A549 treated with GW870086 at 1 μM for 4 hours (cell line): Measurements from ENCODE around the gene PARP14. TPM values are rescaled to one million over a fixed set of nuclear protein-coding genes. Genes with fewer than 3 reads are reported as not detected.

Experiments
- total RNA-seq: library from RNA; stranded (reverse); fragments of 200-300 nt; extraction: Qiagen RNA extraction; gene quantifications from 5 replicates; pipeline ENCODE4 v1.2.3, GENCODE V29; 2022; ENCODE audit warnings: low read depth

Gene PARP14, protein sequence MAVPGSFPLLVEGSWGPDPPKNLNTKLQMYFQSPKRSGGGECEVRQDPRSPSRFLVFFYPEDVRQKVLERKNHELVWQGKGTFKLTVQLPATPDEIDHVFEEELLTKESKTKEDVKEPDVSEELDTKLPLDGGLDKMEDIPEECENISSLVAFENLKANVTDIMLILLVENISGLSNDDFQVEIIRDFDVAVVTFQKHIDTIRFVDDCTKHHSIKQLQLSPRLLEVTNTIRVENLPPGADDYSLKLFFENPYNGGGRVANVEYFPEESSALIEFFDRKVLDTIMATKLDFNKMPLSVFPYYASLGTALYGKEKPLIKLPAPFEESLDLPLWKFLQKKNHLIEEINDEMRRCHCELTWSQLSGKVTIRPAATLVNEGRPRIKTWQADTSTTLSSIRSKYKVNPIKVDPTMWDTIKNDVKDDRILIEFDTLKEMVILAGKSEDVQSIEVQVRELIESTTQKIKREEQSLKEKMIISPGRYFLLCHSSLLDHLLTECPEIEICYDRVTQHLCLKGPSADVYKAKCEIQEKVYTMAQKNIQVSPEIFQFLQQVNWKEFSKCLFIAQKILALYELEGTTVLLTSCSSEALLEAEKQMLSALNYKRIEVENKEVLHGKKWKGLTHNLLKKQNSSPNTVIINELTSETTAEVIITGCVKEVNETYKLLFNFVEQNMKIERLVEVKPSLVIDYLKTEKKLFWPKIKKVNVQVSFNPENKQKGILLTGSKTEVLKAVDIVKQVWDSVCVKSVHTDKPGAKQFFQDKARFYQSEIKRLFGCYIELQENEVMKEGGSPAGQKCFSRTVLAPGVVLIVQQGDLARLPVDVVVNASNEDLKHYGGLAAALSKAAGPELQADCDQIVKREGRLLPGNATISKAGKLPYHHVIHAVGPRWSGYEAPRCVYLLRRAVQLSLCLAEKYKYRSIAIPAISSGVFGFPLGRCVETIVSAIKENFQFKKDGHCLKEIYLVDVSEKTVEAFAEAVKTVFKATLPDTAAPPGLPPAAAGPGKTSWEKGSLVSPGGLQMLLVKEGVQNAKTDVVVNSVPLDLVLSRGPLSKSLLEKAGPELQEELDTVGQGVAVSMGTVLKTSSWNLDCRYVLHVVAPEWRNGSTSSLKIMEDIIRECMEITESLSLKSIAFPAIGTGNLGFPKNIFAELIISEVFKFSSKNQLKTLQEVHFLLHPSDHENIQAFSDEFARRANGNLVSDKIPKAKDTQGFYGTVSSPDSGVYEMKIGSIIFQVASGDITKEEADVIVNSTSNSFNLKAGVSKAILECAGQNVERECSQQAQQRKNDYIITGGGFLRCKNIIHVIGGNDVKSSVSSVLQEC (N-terminal part only)
- total RNA-seq, result 8.3 to 9.4 TPM (median 8.8 TPM) in 5 replicates

DNA sequence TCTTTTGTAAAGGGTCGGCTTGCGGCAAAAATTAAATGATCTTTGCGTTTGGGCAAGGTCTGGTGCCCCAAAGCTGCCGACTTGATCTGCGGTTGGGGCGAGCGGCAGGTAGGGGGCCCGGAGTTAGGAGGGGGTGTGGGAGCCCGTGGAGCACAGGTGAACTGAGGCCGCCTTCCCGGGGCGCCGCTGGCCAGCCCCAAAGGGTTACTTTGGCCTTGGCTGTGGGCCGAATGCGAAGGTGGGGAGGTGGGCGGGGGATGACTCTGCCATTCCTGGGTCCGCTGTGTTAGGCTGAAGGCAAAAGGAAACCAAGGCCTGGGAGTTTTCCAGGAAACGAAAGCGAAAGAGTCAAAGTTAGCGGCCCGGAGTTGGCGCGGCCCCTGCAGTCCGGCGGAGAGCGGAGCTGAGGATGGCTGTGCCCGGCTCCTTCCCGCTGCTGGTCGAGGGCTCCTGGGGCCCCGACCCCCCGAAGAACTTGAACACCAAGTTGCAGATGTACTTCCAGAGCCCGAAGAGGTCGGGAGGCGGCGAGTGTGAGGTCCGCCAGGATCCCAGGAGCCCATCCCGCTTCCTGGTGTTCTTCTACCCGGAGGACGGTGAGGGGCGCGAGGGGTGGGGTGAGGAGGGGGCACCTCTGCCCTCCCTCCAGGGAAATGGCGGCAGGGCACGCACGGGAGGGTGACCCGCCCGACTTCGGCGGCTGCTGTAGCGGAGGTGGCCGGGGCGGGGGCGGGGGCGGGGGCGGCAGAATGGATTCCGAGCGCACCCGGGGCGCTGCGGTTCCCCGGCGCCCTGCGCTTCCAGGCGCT, at the start of gene PARP14:
TSS of gene PARP14 (plus strand) at position 365 of the 809 bp plus-strand sequence. CDS start at position 410, 45 bp downstream.

Other genes with a start within 250 kb of the PARP14 start
- 51.9 to 72.9 TPM (median 66.4 TPM) in 5 replicates for gene KPNA1, start 165.9 kb upstream of the PARP14 start, total RNA-seq
- 5.2 to 7.0 TPM (median 6.2 TPM) in 5 replicates for gene PARP9, start 116.5 kb upstream of the PARP14 start, total RNA-seq
- gene DTX3L, start 116.5 kb upstream of the PARP14 start, total RNA-seq, result 6.9 to 9.0 TPM (median 8.3 TPM) in 5 replicates
- gene PARP15, start 103.2 kb upstream of the PARP14 start, total RNA-seq, result not detected in 5 replicates
- gene HSPBAP1, start 113.0 kb downstream of the PARP14 start, total RNA-seq, result 4.7 to 6.4 TPM (median 5.2 TPM) in 5 replicates
- gene SLC49A4, start 114.2 kb downstream of the PARP14 start, total RNA-seq, result 11.7 to 16.0 TPM (median 14.9 TPM) in 5 replicates